ENCODE measurements around the gene HIC2. TPM values are rescaled to one million over a fixed set of nuclear protein-coding genes. Genes with fewer than 3 reads are reported as not detected.
"Not testable (repeated sequence)": the region's sequence is repeated elsewhere in the genome, so short reads cannot be mapped to it uniquely, and the experiment has no call there.

The HIC2 gene
- total RNA-seq, 4 donors from 2014 or later = 4.7 to 7.7 (median 6.5) TPM

DNA sequence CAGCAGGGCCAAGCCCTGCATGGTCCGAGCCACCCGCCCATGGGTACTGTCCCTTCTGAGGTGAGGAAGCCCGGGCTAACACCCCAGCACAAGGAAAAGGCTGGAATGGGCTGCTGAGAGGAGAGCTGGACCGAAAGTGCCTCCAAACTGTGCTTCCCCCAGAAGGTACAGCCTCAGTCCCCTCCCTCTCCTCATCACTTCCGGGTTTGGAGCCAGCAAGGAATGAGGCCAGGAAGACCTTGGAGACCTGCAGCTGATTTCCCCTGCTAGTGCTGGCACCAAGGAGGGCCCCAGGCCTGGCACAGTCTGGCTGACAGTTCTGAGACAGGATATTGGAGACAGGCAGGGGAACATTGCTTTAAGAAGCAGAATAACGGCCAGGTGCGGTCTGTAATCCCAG is 81.3 kb downstream of the HIC2 start:
- H3K4me1 ChIP-seq; H3K4me3 ChIP-seq (replicated peaks in 1 of 3); H3K9me3 ChIP-seq; DNase-seq; H3K36me3 ChIP-seq; intact Hi-C loops (cut with DNase I); H3K27ac ChIP-seq; H3K27me3 ChIP-seq: not testable (repeated sequence)
- no CpG with 5 or more reads among the region's 7 CpGs for WGBS, 2 donors

DNA sequence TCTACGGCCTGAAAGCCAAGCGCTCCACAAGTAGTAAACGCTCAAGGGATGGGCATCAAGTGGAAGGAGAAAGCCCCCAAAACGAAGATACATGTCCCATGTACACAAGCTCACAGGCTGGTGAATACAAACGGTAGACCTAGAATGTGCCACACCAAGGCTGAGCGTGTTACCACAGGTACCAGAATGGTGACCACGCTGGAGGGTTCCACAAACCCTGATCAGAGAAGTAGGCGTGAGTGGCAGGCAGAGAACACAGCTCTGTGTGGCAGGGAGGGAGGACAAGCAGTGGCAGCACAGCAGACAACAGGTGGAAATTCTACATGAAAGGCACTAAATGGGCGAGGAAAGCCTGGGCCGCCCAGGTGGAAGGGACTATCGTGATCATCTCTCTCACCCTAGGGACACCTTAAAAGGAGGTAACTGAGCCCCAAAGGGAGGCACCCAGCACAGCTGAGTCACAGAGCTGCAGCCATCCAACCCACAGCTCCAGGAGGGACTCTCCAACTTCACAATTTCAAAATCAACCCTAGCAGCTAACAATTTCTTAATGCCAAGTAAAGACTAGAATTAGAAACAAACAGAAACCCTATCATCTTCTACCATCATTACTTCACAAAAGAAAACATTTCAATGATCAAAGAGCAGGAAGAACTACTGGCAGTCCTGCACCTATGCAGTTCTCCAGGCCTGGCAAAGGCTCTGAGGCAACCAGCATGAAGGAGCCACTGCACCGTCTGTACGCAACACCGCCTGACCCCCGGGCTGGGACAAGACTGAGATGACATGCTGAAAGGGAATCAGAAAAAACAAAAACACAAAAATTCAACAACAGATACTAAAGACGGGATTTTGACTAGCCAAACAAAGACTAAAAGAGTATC is 82.7 kb downstream of the HIC2 start:
- intact Hi-C loops (cut with DNase I); DNase-seq; H3K27me3 ChIP-seq; H3K4me1 ChIP-seq; H3K4me3 ChIP-seq (replicated peaks in 1 of 3); H3K9me3 ChIP-seq; H3K36me3 ChIP-seq; H3K27ac ChIP-seq: not testable (repeated sequence)
- WGBS, 2 donors = no CpG with 5 or more reads among the region's 16 CpGs

Small RNAs within 50 kb of the gene (small RNA-seq; reads per million reads assigned to genes)
- gene RF00492 (not detected), gene RN7SKP63 (not detected)

Other genes with a start within 250 kb of the HIC2 start
- gene RIMBP3B, start 33.6 kb upstream of the HIC2 start, total RNA-seq = under 1 TPM in 1 of 4 donors, not detected in 3; 0.54 TPM
- 1 to 10 TPM in 1 of 4 donors, under 1 TPM in 3; 0.20 to 3.9 (median 0.91) TPM for gene TMEM191C, start 50.0 kb downstream of the HIC2 start, total RNA-seq
- gene RIMBP3C, start 134.1 kb downstream of the HIC2 start, total RNA-seq = under 1 TPM in 3 of 4 donors, not detected in 1; 0.13 to 0.59 (median 0.45) TPM
- 10 to 100 TPM; 38.2 to 61.9 (median 47.5) TPM for gene UBE2L3, start 150.3 kb downstream of the HIC2 start, total RNA-seq
- 10 to 100 TPM; 44.5 to 72.7 (median 54.6) TPM for gene YDJC, start 212.7 kb downstream of the HIC2 start, total RNA-seq
- 1 to 10 TPM in 1 of 4 donors, under 1 TPM in 3; 0.27 to 1.6 (median 0.74) TPM for gene CCDC116, start 215.4 kb downstream of the HIC2 start, total RNA-seq
- 100 to 1,000 TPM in 2 of 4 donors, 10 to 100 TPM in 2; 60.2 to 444 (median 210) TPM for gene SDF2L1, start 224.9 kb downstream of the HIC2 start, total RNA-seq
- 100 to 1,000 TPM in 2 of 4 donors, 10 to 100 TPM in 2; 72.7 to 135 (median 108) TPM for gene PPIL2, start 248.6 kb downstream of the HIC2 start, total RNA-seq